Common myeloid progenitor, CD34-positive (primary cell): Measurements from ENCODE around the gene GDNF.
"Not testable (repeated sequence)": the region's sequence is repeated elsewhere in the genome, so short reads cannot be mapped to it uniquely, and the experiment has no call there.

Source experiments
- CTCF ChIA-PET: fragments of 350-600 bp; sonication (Branson Sonifier 250); formaldehyde crosslinking; loops from one replicate; lab custom pipeline; 2021; ENCODE audit warnings: antibody characterized with exemption; lab: Charles Lee
- POLR2A ChIA-PET: fragments of 350-600 bp; sonication (Branson Sonifier 250); formaldehyde crosslinking; loops from one replicate; lab custom pipeline; 2021; ENCODE audit warnings: antibody characterized with exemption; lab: Charles Lee
- DNase-seq, 3 donors: peaks; one replicate each; pipeline versions ENCODE4 v3.0.0 to v3.0.0-alpha.2; 2013
- H3K27ac ChIP-seq, 2 experiments: 1 replicate in 1 of 2; 2 replicates in 1 of 2; pipeline ENCODE4 v1.7.0; 2013; ENCODE audit warnings: inconsistent platforms in 2 of 2, low read length in 2 of 2, mild to moderate bottlenecking in 2 of 2, low read depth in 1 of 2, moderate library complexity in 1 of 2; ENCODE audit not compliant: severe bottlenecking in 2 of 2, insufficient read depth in 1 of 2, poor library complexity in 1 of 2
- H3K27me3 ChIP-seq, 5 experiments: replicated peaks in 2 of 5; 1 replicate in 3 of 5; 2 replicates in 2 of 5; pipeline versions ENCODE4 v1.6.1 to v1.7.0; 2013; ENCODE audit warnings: low read length in 4 of 5, mild to moderate bottlenecking in 2 of 5, moderate library complexity in 2 of 5, inconsistent platforms in 1 of 5; ENCODE audit not compliant: insufficient read depth in 5 of 5, control insufficient read depth in 4 of 5
- H3K36me3 ChIP-seq, 4 experiments: 1 replicate in 2 of 4; 2 replicates in 2 of 4; pipeline versions ENCODE4 v1.6.1 to v1.7.0; 2013; ENCODE audit warnings: low read length in 3 of 4, control low read depth in 1 of 4, mild to moderate bottlenecking in 1 of 4; ENCODE audit not compliant: control insufficient read depth in 4 of 4, insufficient read depth in 4 of 4
- H3K4me1 ChIP-seq, 4 experiments: 1 replicate in 3 of 4; 2 replicates in 1 of 4; pipeline versions ENCODE4 v1.6.1 to v1.7.1; 2013; ENCODE audit warnings: low read length in 3 of 4, mild to moderate bottlenecking in 3 of 4, control low read depth in 1 of 4, inconsistent platforms in 1 of 4, moderate library complexity in 1 of 4; ENCODE audit not compliant: control insufficient read depth in 4 of 4, insufficient read depth in 4 of 4; ENCODE audit errors: control extremely low read depth in 1 of 4
- H3K4me3 ChIP-seq, 7 experiments: 1 replicate in 4 of 7; 2 replicates in 3 of 7; pipeline versions ENCODE4 v1.5.1 to v1.7.0; 2013; ENCODE audit warnings: mild to moderate bottlenecking in 7 of 7, low read length in 6 of 7, moderate library complexity in 6 of 7, inconsistent platforms in 2 of 7, low read depth in 2 of 7, control low read depth in 1 of 7; ENCODE audit not compliant: insufficient read depth in 4 of 7, control insufficient read depth in 1 of 7; ENCODE audit errors: extremely low read depth in 1 of 7
- H3K9me3 ChIP-seq, 5 experiments: 1 replicate in 4 of 5; 2 replicates in 1 of 5; pipeline versions ENCODE4 v1.6.1 to v1.7.1; 2013; ENCODE audit warnings: low read length in 4 of 5, mild to moderate bottlenecking in 2 of 5, inconsistent platforms in 1 of 5, low read depth in 1 of 5, moderate library complexity in 1 of 5; ENCODE audit not compliant: control insufficient read depth in 4 of 5, insufficient read depth in 2 of 5; ENCODE audit errors: control extremely low read depth in 1 of 5
- WGBS: methylation state at CpG from one replicate; pipeline ENCODE4 v1.1.5; 2013; ENCODE audit not compliant: insufficient coverage; 5-methylcytosine and 5-hydroxymethylcytosine counted together

The GDNF gene

GRCh38 chr5:37801521-37801920 lies 38.3 kb downstream of the GDNF start:
- no peaks in the 10 kb centered on the region for H3K36me3 ChIP-seq
- 97% methylated on average over 2 of the region's 2 CpGs for WGBS
- ChIA-PET CTCF (no interaction called here), POLR2A (no interaction called here)
- no peaks in the 10 kb centered on the region for H3K9me3 ChIP-seq
- no peaks in the 10 kb centered on the region for H3K4me1 ChIP-seq
- DNase-seq = no peak
- H3K4me3 ChIP-seq = no peak overlapping the region
- H3K27me3 ChIP-seq = peaks cover 0 to 11% (median 0%) of the 10 kb centered on the region in 5 experiments
- H3K27ac ChIP-seq = no peak overlapping the region

GRCh38 chr5:37799865-37800421 lies 39.9 kb downstream of the GDNF start:
- peaks cover 0 to 9% (median 0%) of the 10 kb centered on the region in 5 experiments for H3K9me3 ChIP-seq
- WGBS = 100% methylated on average over 2 of the region's 2 CpGs
- H3K36me3 ChIP-seq = no peaks in the 10 kb centered on the region
- no peak for DNase-seq
- ChIA-PET CTCF (no interaction called here), POLR2A (no interaction called here)
- no peak overlapping the region for H3K4me3 ChIP-seq
- no peaks in the 10 kb centered on the region for H3K4me1 ChIP-seq
- H3K27me3 ChIP-seq = peaks cover 0 to 11% (median 0%) of the 10 kb centered on the region in 5 experiments
- no peak overlapping the region for H3K27ac ChIP-seq

- H3K27ac ChIP-seq, H3K27me3 ChIP-seq, H3K4me1 ChIP-seq, H3K4me3 ChIP-seq, POLR2A ChIA-PET, DNase-seq, H3K36me3 ChIP-seq, CTCF ChIA-PET: not testable (repeated sequence)
- H3K9me3 ChIP-seq = peaks cover 0 to 15% (median 10%) of the 10 kb centered on the region in 5 experiments
- 100% methylated on average over 1 of the region's 1 CpG for WGBS
Measured at GRCh38 chr5:37796435-37796834, 43.4 kb downstream of the GDNF start.

- peaks cover 0 to 17% (median 10%) of the 10 kb centered on the region in 5 experiments for H3K9me3 ChIP-seq
- H3K27ac ChIP-seq, POLR2A ChIA-PET, H3K36me3 ChIP-seq, H3K4me3 ChIP-seq, H3K4me1 ChIP-seq, DNase-seq, H3K27me3 ChIP-seq: not testable (repeated sequence)
- 100% methylated on average over 1 of the region's 2 CpGs for WGBS
- CTCF ChIA-PET = interaction anchor here (1.4 kb wide), 1 partner anchor 14 kb away, joined by 3 read pairs; no protein-coding TSS in a partner anchor
Measured at GRCh38 chr5:37795292-37795691, 44.5 kb downstream of the GDNF start.

- H3K4me1 ChIP-seq = no peaks in the 10 kb centered on the region
- H3K9me3 ChIP-seq = peaks cover 0 to 17% (median 10%) of the 10 kb centered on the region in 5 experiments
- H3K4me3 ChIP-seq = no peak overlapping the region
- ChIA-PET POLR2A (no interaction called here), CTCF (no interaction called here)
- no peaks in the 10 kb centered on the region for H3K27me3 ChIP-seq
- no peaks in the 10 kb centered on the region for H3K36me3 ChIP-seq
- no peak for DNase-seq
- 83% methylated on average over 1 of the region's 2 CpGs for WGBS
- no peak overlapping the region for H3K27ac ChIP-seq
Measured at GRCh38 chr5:37792975-37793631, 46.7 kb downstream of the GDNF start.

GRCh38 chr5:37791321-37791720 lies 48.5 kb downstream of the GDNF start:
- WGBS = 70% methylated on average over 2 of the region's 2 CpGs
- POLR2A ChIA-PET = no interaction called here

GRCh38 chr5:37789991-37790390 lies 49.9 kb downstream of the GDNF start:
- ChIA-PET CTCF (no interaction called here), POLR2A (no interaction called here)
- WGBS = 90% methylated on average over 2 of the region's 2 CpGs
- DNase-seq = no peak
- Histone ChIP-seq H3K27ac (no peak overlapping the region), H3K36me3 (no peaks in the 10 kb centered on the region), H3K4me1 (no peaks in the 10 kb centered on the region), H3K27me3 (peaks cover 0 to 2% (median 0%) of the 10 kb centered on the region in 5 experiments), H3K4me3 (no peak overlapping the region), H3K9me3 (peaks cover 0 to 17% (median 4%) of the 10 kb centered on the region in 5 experiments)

More at GRCh38 chr5:37791321-37791720, 48.5 kb downstream of the GDNF start:
- DNase-seq = no peak
- Histone ChIP-seq H3K27me3 (peaks cover 0 to 2% (median 0%) of the 10 kb centered on the region in 5 experiments), H3K9me3 (peaks cover 0 to 17% (median 10%) of the 10 kb centered on the region in 5 experiments), H3K36me3 (no peaks in the 10 kb centered on the region), H3K4me3 (no peak overlapping the region), H3K27ac (no peak overlapping the region), H3K4me1 (no peaks in the 10 kb centered on the region)
- CTCF ChIA-PET = no interaction called here
